GM19372 (cell line): ENCODE results near the gene PUM2.

Source experiments
- ATAC-seq: cut with Tn5 transposase; IDR thresholded peaks from one replicate; pipeline ENCODE4 v1.9.1; 2021; ENCODE audit warnings: mild to moderate bottlenecking, low read depth, moderate library complexity; ENCODE audit not compliant: unreplicated experiment

Gene PUM2

DNA sequence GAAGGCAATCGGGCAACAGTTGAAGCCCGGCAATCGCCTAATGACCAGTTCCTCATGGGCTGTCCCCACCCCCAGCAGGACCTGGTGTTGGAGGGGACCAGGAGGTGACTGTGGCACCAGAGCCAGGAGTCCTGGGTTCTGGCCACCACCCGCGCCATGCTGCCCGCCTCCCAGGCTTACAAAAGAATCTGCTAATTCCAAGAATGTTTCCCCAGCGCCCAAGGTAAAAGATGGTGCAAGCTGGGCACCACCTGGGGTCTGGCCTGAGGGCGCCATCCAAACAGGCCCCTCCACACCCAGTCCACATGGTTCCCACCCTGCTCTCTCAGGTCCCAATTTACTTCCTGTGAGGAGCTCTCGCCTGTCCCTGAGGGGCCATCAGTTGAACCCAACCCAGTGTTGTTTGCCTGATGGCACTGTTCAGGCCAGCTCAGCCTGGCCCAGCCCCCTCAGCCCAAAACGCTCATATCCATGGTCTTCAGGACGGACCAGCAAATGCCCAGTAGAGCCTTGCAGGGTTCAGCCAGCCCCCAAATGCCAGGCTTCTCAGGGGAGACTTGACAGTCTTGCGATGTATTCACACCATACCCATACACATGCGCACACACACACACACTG is 130.8 kb downstream of the PUM2 start:
- no peak for ATAC-seq

- ATAC-seq = no peak
Measured at GRCh38 chr2:20218331-20219320, 132.0 kb downstream of the PUM2 start.

- ATAC-seq = no peak
Measured at GRCh38 chr2:20217041-20217970, 133.3 kb downstream of the PUM2 start.

- ATAC-seq = no peak
Measured at GRCh38 chr2:20216130-20217025, 134.3 kb downstream of the PUM2 start.

DNA sequence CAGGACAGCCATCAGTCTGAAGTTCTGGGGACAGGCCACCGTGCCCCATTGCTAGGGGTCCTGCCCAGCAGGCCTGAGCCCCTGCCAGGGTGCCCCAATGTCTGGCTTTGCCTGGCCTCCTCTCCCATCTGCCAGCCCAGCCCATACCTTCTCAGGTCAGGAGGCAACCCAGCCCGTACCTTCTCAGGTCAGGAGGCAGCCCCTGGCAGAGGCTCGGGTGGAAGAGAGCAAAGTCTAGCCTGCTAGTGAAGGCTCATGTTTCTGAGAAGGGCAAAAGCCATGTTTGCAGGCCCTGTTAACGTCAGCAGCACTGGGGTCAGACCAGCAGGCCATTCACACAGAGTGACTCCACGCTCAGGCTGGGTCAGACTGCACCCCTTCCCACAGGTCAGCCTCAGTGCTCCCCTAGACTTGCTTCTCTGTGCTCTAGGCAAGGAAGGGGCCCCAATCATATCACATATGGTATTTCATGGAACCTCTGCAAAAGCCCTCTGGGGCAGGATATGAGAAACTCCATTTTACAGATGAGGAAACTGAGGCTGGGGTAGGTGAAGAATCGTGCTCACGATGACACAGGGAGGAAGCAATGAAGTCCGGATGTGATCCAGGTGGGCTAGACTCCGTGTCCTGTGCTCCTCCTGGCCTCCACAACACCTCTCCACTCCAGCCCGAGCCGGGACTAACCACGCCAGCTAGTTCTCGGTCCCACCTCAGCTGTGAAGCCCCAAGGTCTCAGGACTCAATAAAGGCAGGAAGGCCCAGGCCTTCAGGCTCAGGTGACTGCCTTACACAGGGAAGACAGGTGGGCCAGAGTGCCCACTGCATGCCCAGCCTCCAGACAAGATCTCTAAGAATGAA is 135.2 kb downstream of the PUM2 start:
- ATAC-seq = no peak

DNA sequence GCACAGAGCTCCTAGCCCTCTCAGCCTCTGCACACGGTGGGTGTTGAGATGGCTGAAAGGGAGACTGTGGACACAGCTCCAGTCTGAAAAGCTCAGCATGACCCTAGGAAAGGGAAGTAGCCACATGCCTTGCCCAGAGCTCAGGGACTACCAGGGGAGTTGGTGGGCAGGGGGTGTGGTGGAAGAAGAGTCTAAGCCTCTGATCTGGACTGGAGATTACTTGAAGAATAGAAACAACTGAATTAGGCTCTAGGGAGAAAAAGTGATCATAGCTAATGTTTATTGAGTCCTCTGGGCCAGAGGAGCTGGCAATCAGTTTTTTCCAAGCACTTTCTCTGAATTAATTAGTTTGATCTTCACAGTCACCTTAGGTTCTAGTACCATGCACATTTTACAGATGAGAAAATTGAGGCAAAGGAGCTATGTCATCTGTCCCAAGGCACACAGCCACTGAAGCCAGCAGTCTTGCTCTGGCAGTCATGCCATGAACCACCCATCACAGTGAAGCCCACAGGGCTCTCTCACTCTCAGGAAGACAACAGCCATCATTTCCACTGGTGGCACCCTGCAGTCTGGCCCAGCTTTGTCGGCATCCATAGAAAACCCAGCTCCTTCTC is 136.0 kb downstream of the PUM2 start:
- ATAC-seq = no peak

- no peak for ATAC-seq
Measured at GRCh38 chr2:20213651-20214565, 136.7 kb downstream of the PUM2 start.

GRCh38 chr2:20212871-20213503 is 137.7 kb downstream of the PUM2 start:
- ATAC-seq = no peak

GRCh38 chr2:20212459-20212870 is 138.2 kb downstream of the PUM2 start:
- ATAC-seq = no peak

GRCh38 chr2:20211860-20212458 is 138.7 kb downstream of the PUM2 start:
- no peak for ATAC-seq

DNA sequence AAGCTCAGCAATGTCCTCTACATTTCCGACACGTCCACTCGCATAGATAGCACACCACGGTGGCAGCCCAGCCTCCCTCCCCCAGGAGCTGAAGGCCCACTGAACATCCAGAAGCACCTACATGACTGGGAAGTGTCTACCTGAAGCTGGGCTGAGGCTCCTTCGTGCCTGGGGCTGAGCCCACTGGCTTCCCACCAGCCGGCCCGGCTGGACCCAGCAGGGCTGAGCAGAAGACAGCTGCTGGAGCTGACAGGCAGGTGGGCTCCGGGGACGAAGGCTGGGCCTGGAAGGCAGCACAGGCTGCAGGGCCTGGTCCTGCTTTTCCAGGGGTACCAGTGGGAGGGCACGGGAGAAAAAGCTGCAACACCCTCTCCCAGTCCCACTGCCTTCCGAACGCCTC is 139.2 kb downstream of the PUM2 start:
- ATAC-seq = no peak

GRCh38 chr2:20210462-20210861 is 140.2 kb downstream of the PUM2 start:
- no peak for ATAC-seq

DNA sequence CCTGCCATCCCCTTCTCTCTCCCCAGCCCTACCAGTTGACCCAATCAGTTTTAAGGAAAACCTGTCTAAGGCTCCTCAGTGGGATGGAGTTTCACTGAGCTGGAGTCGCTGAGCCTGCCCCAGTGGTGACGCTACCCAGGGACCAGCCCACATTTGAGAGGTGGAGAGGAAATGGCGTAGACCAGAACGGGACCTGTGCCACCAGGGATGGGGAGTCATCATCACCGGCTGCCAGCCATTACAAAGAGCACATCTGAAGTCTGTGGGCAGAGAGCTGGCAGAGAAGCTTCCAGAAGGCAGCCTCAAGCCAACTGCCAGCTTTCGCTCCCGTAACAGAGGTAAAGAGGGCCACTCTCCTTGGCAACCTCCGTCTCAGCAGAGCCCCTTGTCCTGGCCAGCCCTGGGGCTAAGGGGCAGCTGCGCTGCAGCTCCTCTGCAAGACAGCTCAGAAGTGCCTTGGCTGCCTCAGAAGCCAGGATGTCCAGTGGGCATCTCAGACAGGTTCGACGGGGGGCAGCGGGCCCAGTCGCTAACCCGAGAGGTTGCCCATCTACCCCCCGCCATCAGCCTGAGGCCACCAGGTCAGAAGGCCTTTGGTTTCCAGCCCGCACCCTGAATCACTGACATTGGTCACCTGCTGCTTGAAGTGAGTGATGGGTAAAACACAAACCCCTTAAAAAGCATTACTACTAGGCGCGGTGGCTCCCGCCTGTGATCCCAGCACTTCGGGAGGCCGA is 141.1 kb downstream of the PUM2 start:
- no peak for ATAC-seq

DNA sequence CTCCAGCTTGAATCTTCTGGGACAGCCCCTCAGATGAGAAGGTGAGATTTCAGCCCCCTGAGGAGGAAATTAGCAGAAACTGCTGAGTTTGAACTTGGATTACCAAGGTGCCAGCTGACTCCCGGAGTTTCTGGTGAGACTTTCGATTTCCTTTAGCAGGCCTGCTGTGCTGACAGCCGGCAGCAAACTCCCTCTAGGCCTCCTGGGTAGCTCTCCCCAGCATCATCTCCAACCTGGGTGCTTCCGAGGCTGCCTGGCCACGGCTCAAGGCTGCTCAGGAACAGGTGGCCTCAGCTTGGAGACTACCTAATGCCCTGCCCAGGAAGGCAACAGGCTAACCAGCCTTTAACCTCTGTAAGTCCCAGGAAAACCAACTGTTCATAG is 142.2 kb downstream of the PUM2 start:
- ATAC-seq = no peak

DNA sequence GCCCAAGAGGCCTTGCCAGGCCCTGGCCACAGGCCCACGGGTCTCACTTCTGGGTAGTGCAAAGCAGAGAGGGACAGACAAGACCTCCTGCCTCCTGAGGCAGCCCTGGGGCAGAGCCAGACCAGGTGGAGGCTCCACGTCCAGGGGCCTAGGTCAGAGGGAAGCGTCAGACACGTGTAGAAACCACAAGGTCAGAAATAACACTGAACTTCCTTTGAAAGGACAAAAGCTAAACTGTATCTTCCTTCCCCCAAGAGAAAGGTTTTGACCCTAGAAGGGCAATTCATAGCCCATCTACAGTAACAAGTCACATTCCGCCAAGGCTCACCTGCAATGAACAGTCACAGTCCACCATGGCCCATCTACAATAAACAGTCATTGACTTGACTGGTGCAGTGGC is 143.6 kb downstream of the PUM2 start:
- ATAC-seq = no peak
